GM18858 (cell line): ENCODE measurements around the gene MAP2K4.

Source experiments
- ATAC-seq: cut with Tn5 transposase; IDR thresholded peaks from one replicate; pipeline ENCODE4 v1.9.1; 2021; ENCODE audit not compliant: unreplicated experiment

MAP2K4 gene

GRCh38 chr17:12035673-12036072 is 15.0 kb downstream of the MAP2K4 start:
- ATAC-seq = no peak

DNA sequence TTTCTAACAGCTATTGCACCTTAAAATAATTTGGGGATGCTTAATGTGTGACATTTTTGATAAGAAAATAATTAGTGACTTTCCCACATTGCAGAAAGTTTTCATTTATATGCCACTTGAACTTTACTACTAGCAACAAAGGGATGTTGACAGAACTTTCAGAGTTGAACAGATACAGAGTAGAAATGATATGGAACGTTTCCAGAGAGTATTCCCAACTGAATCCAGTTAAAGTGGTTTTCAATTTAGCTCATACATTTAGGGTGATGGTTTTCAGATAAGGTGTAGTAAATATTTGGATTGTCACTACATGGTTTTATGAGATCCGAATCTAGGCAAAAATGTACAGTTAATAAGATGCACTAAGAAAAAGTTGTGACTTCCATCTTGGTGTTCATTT is 17.3 kb downstream of the MAP2K4 start:
- no peak for ATAC-seq

GRCh38 chr17:12040478-12040877 is 19.8 kb downstream of the MAP2K4 start:
- ATAC-seq = no peak

DNA sequence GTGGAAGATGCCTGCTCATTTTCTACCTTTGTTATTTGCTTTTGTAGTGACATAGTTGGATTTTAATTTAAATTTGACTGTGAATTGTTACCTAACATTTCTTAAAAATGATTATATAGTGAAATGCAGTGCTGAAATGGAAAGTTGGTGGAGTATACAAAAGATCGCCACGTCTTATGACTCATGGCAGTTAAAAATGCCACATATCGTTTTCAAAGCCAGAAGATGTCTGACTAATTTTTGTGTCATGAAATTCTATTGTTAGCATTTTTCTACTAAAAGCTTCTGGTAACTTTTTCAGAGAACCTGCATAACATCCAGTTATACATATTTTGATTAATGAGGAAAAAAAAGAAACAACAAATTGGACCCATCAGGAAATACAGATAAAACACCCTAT is 20.6 kb downstream of the MAP2K4 start:
- no peak for ATAC-seq

GRCh38 chr17:12043702-12044101 is 23.0 kb downstream of the MAP2K4 start:
- ATAC-seq = no peak

DNA sequence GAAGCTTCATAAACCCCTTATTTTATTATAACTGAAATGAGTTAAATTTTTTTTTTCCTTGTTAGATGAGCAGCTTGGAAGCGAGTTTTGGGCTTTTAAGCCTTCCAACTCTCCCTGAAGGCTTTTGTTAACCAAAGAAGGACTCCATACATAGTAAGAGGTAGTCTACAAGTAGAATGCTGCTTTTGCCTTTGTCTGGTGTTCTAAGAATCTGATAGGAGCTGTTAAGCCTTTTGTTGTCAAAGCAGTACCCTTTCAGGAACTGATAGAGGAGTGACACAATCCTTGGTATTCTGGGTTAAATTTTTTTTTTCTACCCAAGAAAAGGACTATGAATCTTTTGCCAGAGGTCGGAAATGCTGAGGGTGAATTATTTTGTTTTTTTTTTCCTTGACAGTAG is 26.1 kb downstream of the MAP2K4 start:
- ATAC-seq = no peak

GRCh38 chr17:12047681-12048376 is 27.2 kb downstream of the MAP2K4 start:
- no peak for ATAC-seq

GRCh38 chr17:12048843-12049473 is 28.3 kb downstream of the MAP2K4 start:
- no peak for ATAC-seq

GRCh38 chr17:12050646-12051225 is 30.1 kb downstream of the MAP2K4 start:
- ATAC-seq = no peak

DNA sequence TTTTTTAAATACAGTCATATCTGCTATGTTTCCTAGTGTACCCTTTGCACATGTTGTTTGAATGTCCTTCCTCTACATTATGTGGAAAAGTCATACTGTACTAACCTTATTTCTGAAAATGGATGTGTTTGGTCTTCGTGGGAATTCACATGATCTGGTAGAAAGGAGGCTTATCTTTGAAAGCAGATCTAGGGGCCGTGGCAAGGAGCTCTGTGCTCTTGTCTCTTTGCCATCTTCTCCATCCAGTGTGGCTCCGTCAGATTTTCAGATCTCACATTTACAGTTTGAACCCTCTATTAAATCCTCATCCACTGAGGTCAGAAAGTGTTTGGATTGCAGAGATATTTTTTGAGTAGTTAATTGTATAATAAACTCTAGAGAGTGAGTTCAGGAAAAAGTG is 32.9 kb downstream of the MAP2K4 start:
- ATAC-seq = no peak

DNA sequence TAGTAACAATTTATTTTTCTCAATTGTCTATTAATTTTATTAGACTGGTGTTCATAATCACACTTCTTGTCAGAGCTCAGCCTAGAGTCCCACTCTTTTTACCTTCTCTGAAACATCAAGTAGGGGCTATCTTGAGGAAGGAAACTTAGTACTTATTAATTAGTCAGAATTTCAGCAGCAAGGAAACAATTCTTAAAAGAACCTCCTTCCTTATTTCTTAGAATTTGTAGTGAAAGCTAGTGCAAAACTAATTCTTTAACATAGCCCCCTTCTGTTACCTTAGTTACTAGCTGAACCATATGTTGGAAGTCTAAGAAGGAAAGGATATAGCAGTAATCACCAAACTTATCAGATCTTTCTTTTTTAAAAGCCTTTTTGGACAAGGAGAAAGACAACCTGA is 35.2 kb downstream of the MAP2K4 start:
- no peak for ATAC-seq

GRCh38 chr17:12057520-12057919 is 36.8 kb downstream of the MAP2K4 start:
- ATAC-seq = no peak

DNA sequence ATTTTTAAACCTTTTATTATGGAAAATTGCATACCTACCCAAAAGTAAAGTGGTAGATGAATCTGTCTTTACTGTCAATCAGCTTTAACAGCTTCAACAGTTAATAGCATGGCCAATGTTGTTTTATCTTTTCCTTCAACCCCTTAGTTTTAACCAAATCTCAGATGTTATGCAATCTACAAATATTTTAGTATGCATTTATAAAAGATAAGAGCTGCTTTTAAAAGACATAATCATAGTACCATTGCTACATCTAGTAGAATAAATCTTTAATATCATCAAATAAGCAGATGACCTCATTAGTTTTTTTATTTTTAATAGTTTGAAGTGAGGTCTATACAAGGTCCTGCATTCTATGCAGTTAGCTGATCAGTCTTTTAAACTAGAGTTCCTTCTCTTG is 37.9 kb downstream of the MAP2K4 start:
- ATAC-seq = no peak

GRCh38 chr17:12062249-12062648 is 41.6 kb downstream of the MAP2K4 start:
- ATAC-seq = no peak

DNA sequence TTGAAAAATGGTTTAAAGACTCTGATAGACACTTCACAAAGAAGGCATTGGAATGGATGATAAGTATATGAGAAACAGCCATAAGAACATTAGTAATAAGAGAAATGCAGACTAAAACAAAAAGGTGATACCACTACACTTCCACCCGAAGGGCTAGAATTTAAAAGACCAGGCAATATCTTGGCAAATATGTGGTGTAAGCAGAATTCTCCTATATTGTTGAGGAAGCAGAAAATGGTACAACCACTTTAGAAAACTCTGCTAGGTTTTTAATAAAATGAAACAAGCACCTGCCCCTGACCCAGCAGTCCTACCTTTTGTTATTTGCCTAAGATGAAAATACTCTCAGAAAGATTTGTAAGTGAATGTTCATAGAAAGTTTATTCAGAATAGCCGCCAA is 43.7 kb downstream of the MAP2K4 start:
- no peak for ATAC-seq

GRCh38 chr17:12067485-12067884 is 46.8 kb downstream of the MAP2K4 start:
- ATAC-seq = no peak

- no peak for ATAC-seq
Measured at GRCh38 chr17:12068946-12069345, 48.3 kb downstream of the MAP2K4 start.

DNA sequence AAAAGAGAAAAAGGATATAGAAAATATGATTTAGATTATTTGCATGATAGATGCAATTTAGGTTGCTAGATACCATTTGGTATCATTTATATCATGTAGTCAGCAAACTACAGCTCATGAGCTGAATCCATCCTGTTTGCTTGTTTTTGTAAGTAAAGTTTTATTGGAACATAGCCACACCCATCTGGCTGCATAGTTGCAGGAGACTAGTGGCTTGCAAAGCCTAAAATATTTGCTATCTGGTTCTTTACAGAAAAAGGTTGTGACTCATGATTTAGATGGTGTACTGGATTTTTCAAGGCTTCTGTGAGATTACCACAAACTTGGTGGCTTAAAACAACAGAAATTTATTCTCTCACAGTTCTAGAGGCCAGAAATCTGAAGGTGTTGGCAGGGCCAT is 49.9 kb downstream of the MAP2K4 start:
- ATAC-seq = no peak

GRCh38 chr17:12074346-12074745 is 53.7 kb downstream of the MAP2K4 start:
- ATAC-seq = no peak

DNA sequence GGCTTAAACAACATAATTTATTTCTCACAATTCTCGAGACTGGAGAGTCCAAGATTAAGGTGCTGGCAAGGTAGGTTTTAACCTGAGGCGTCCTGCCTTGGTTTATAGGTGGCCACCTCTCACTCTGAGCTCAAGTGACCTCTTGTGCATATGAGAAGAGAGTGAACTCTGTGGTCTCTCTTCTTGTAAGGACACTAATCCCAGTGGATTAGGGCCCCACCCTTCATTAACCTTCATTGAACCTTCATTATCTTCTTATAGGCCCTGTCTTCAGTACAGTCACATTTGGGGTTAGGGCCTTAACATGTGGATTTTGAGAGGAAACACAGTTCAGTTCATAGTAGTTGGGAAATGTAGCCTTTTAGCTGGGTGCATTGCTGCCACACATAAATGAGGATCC is 57.1 kb downstream of the MAP2K4 start:
- ATAC-seq = no peak

- ATAC-seq = no peak
Measured at GRCh38 chr17:12078791-12079190, 58.1 kb downstream of the MAP2K4 start.

- no peak for ATAC-seq
Measured at GRCh38 chr17:12081720-12082119, 61.0 kb downstream of the MAP2K4 start.
